ENCODE results near the gene TFEB.

TFEB gene

DNA sequence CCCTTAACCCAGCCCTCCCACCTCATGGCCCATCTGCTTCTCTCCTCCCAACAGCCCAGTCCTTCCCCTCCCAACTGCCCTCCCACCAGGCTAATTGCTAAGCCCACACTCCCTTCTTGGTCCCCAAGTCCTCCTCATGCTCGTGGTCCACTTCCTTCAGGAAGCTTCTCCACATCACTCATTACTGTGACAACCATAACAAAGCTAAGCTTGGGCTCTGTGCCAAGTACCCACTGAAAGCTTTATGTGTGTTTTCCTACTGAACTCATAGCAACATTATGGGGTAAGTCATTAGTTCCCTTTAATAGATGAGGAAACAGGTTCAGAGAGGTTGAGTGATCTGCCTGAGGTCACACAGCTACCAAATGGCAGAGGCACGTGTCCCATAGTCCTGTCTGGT lies 28.1 kb upstream of the TFEB start:
- DNase-seq (ENCODE audit: low read depth), result no peak

GRCh38 chr6:41759905-41760579 lies 24.6 kb upstream of the TFEB start:
- no peak for DNase-seq (ENCODE audit: low read depth)

- no peak for DNase-seq (ENCODE audit: low read depth)
Measured at GRCh38 chr6:41759106-41759904, 23.9 kb upstream of the TFEB start.

- no peak for DNase-seq (ENCODE audit: low read depth)
Measured at GRCh38 chr6:41758641-41759035, 23.2 kb upstream of the TFEB start.

DNA sequence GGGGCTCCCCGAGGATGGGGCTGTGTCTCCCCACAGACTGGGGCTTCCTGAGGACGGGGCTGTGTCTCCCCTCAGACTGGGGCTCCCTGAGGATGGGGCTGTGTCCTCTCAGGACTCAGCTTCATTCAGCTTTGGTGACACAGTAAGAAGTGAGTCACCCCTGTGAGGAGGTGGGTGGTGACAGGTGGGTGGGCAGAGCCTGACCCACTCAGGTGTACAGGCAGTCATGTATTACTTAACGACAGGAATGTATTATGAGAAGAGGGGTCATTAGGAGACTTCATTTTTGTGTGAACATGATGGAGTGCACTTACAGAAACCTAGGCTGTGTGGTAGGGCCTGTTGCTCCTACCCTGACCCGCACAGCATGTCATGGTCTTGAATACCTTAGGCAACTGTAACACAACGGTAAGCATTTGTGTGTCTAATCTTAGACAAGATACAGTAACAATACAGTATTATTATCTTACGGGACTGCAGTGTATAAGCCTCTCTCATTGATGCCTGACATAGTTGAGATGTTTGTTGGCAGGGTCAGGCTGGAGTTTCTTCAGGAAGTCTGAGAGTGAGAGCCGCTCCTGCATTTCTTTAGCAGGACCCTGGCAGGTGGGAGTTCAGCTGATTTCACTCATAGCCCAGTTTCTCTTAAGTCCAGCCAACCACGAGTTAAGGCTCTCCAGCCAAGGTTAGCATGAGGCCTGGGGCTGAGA lies 22.7 kb upstream of the TFEB start:
- DNase-seq (ENCODE audit: low read depth), result no peak

GRCh38 chr6:41757271-41757670 lies 21.9 kb upstream of the TFEB start:
- DNase-seq (ENCODE audit: low read depth), result no peak

DNA sequence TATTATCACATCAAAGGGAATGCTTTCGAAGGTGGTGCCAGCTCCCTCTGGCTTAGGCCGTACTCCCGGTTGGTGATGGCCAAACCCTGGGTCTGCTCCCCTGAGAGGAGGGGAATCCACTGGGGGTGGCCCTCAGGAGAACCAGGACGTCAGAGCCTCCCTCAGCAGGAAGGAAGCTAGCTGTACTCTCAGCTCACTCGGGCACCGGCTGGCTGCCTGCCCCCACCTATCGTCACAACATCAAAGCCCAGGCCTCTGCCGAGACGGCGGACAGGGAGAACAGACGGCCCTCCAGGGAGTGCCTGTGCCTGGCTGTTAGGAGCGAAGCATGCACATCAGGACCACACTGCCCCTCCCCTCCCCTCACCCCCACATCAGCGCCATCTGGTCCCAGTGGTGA lies 20.9 kb upstream of the TFEB start:
- no peak for DNase-seq (ENCODE audit: low read depth)

- no peak for DNase-seq (ENCODE audit: low read depth)
Measured at GRCh38 chr6:41755895-41756294, 20.5 kb upstream of the TFEB start.

GRCh38 chr6:41750374-41750773 lies 15.0 kb upstream of the TFEB start:
- DNase-seq (ENCODE audit: low read depth), result no peak

GRCh38 chr6:41748542-41748941 lies 13.1 kb upstream of the TFEB start:
- DNase-seq (ENCODE audit: low read depth), result no peak

DNA sequence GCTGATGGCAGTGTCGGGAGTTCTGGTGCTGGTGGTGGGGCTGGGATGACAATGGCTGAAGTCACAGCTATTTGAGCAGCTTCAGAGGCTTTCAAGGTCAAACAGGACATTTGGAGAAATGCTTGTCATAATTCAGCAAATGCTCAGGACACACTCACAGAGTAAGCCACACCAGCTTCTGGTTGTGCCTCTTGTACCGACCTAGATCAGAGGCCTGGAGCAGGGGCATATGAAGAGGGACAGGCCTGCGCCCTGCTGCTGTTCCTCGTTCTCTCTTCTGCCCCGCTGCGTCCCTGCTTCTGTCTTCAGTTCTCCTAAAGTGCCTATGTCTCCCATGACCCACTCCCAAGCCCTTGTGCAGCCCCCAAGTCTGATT lies 12.7 kb upstream of the TFEB start:
- DNase-seq (ENCODE audit: low read depth), result no peak

- no peak for DNase-seq (ENCODE audit: low read depth)
Measured at GRCh38 chr6:41747256-41748101, 12.1 kb upstream of the TFEB start, which contains the start of gene PGC. PGC (minus strand) TSS chr6:41747397; CDS start chr6:41747334, 63 bp downstream.

- DNase-seq (ENCODE audit: low read depth), result no peak
Measured at GRCh38 chr6:41746107-41746506, 10.7 kb upstream of the TFEB start.

- DNase-seq (ENCODE audit: low read depth), result no peak
Measured at GRCh38 chr6:41744236-41744787, 8.9 kb upstream of the TFEB start.

DNA sequence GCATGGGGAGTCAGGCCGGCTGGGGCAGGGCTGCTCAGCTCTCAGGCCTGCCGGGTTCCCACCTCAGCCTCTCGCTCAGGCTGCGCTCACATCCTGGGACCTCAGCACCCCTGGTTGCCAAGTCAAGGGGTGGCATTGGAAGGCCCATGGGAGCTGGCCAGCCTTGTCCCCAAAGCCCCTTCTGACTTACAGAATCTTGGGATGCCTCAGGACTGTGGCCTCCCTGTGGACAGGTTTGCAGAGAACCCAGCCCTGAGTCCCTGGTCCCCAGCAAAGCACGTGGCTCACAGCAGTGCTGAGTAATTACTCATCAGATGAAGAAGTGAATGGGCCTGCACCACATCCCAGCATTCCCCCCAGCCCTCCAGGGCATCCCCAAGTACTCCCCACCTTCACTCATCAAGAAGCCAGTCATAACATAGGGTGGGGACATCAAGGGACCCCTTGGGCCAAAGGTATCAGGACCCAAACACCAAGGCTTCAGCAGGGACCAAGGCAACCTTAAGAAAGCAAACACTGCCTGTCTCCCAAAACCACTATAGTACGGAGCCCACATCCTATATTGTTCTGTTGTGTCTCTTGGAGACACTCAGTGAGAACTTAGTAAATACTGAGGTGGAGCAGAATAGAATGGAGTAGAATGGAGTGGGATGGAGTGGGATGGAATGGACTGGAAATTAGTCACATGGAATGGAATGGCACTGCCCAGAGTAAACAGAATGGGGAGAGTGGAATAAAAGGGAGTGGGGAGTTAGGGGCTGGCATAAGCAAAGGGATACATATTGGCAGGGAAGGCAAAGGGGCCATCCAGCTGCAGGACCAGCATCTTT lies 8.2 kb upstream of the TFEB start:
- DNase-seq (ENCODE audit: low read depth), result no peak

- DNase-seq (ENCODE audit: low read depth), result no peak
Measured at GRCh38 chr6:41741625-41742490, 6.5 kb upstream of the TFEB start.

GRCh38 chr6:41740366-41741162 lies 5.2 kb upstream of the TFEB start:
- DNase-seq (ENCODE audit: low read depth), result no peak

DNA sequence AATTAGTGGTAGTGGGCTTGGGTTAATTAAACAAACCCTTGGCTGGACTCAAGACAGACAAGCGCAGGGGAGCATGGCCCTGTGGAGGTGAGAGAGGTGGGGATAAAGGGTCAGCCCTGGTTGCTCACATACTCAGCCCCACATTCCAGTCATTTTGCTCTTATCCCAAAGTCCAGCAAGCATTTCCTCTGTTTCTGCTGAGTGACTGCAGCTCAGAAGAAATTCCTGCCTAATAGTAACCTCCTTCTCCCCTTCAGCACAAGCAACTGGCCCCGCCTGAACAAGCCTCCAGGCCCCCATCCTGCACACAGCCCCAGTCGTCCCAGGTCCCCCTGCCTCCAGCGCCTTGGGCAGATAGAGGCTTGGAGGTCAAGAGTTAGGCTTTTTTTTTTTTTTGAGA lies 3.6 kb upstream of the TFEB start:
- DNase-seq (ENCODE audit: low read depth), result no peak

GRCh38 chr6:41737591-41738130 lies 2.3 kb upstream of the TFEB start:
- DNase-seq (ENCODE audit: low read depth), result no peak

Measured in non-pigmented ciliary epithelial cell (primary cell).